PFSK-1 (cell line): ENCODE measurements around the gene ITLN1.

ENCODE experiments used
- FOXP2 ChIP-seq: optimal IDR thresholded peaks from 2 replicates; pipeline ENCODE3; 2011; ENCODE audit warnings: borderline replicate concordance, control low read depth, inconsistent platforms; ENCODE audit not compliant: insufficient read depth; ENCODE audit errors: extremely low read length, extremely low read depth
- POLR2AphosphoS5 ChIP-seq: IDR thresholded peaks from 2 replicates; pipeline ENCODE4 v1.6.1; 2012; ENCODE audit warnings: low read depth, mild to moderate bottlenecking, control low read depth, low read length, moderate library complexity
- SIN3A ChIP-seq: IDR thresholded peaks from 2 replicates; pipeline ENCODE4 v1.6.1; 2012; ENCODE audit warnings: mild to moderate bottlenecking, low read length, moderate library complexity, borderline replicate concordance; ENCODE audit not compliant: insufficient read depth
- TAF1 ChIP-seq: IDR thresholded peaks from 2 replicates; pipeline ENCODE4 v1.6.1; 2012; ENCODE audit warnings: low read length, control low read depth, borderline replicate concordance; ENCODE audit not compliant: insufficient read depth
- TF ChIP-seq, protein P1 (sequence below), 2 experiments: IDR thresholded peaks; 2 replicates each; pipeline versions ENCODE4 v1.6.1 to v1.8.0; 2011 to 2012; ENCODE audit warnings: low read depth in 2 of 2, low read length in 2 of 2, control low read depth in 1 of 2, inconsistent platforms in 1 of 2, mild to moderate bottlenecking in 1 of 2, moderate library complexity in 1 of 2; ENCODE audit not compliant: insufficient read depth in 1 of 2

The ITLN1 gene

GRCh38 chr1:160850541-160850940 lies 34.4 kb downstream of the ITLN1 start:
- TF ChIP-seq SIN3A, result no peak
- TF ChIP-seq TAF1, result no peak
- TF ChIP-seq POLR2AphosphoS5, result no peak
- TF ChIP-seq FOXP2, result no peak
- TF ChIP-seq, protein P1, sequence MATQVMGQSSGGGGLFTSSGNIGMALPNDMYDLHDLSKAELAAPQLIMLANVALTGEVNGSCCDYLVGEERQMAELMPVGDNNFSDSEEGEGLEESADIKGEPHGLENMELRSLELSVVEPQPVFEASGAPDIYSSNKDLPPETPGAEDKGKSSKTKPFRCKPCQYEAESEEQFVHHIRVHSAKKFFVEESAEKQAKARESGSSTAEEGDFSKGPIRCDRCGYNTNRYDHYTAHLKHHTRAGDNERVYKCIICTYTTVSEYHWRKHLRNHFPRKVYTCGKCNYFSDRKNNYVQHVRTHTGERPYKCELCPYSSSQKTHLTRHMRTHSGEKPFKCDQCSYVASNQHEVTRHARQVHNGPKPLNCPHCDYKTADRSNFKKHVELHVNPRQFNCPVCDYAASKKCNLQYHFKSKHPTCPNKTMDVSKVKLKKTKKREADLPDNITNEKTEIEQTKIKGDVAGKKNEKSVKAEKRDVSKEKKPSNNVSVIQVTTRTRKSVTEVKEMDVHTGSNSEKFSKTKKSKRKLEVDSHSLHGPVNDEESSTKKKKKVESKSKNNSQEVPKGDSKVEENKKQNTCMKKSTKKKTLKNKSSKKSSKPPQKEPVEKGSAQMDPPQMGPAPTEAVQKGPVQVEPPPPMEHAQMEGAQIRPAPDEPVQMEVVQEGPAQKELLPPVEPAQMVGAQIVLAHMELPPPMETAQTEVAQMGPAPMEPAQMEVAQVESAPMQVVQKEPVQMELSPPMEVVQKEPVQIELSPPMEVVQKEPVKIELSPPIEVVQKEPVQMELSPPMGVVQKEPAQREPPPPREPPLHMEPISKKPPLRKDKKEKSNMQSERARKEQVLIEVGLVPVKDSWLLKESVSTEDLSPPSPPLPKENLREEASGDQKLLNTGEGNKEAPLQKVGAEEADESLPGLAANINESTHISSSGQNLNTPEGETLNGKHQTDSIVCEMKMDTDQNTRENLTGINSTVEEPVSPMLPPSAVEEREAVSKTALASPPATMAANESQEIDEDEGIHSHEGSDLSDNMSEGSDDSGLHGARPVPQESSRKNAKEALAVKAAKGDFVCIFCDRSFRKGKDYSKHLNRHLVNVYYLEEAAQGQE (IDR thresholded peaks at IDR 0.05; ENCODE audit: insufficient read depth in 1 of 2, low read depth in 2 of 2, low read length in 2 of 2), result no peak

DNA sequence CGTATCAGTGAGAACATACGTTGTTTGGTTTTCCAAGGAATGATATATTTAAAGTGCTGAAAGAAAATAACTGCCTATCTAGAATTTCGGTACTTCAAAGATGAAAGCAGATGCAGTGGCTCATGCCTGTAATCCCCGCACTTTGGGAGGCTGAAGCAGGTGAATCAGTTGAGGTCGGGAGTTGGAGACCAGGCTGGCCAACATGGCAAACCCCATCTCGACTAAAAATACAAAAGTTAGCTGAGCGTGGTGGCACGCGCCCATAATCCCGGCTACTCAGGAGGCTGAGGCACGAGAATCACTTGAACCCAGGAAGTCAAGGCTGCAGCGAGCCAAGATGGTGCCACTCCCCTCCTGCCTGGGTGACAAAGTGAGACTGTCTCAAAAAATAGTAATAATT lies 38.7 kb downstream of the ITLN1 start:
- TF ChIP-seq FOXP2, result no peak
- no peak for TF ChIP-seq SIN3A
- TF ChIP-seq, protein P1 (IDR thresholded peaks at IDR 0.05; ENCODE audit: insufficient read depth in 1 of 2, low read depth in 2 of 2, low read length in 2 of 2), result no peak
- no peak for TF ChIP-seq POLR2AphosphoS5
- TF ChIP-seq TAF1, result no peak

- TF ChIP-seq POLR2AphosphoS5, result no peak
- TF ChIP-seq FOXP2, result no peak
- no peak for TF ChIP-seq TAF1
- TF ChIP-seq SIN3A, result no peak
- TF ChIP-seq, protein P1 (IDR thresholded peaks at IDR 0.05; ENCODE audit: insufficient read depth in 1 of 2, low read depth in 2 of 2, low read length in 2 of 2), result no peak
Measured at GRCh38 chr1:160844447-160845232, 40.3 kb downstream of the ITLN1 start.

DNA sequence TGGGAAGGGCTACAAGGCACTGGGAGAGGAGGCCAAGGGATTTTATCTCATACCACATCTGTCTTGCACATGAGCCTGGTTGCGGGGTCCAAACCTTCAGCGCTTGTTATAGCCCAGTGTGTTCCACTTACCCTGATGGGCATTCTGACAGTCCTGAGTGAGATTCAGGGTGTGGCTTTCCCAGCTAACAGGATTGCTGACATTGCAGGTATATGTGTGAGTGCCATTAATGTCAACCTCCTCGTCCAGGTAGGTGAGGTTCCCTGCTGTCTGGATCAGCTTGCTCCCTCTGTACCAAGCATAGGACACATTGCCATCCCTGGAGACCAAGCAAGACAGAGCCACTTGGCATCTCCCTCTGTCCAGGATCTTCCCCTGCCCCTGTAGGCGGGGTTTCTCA lies 43.9 kb downstream of the ITLN1 start:
- TF ChIP-seq, protein P1 (IDR thresholded peaks at IDR 0.05; ENCODE audit: insufficient read depth in 1 of 2, low read depth in 2 of 2, low read length in 2 of 2), result no peak
- TF ChIP-seq SIN3A, result no peak
- TF ChIP-seq TAF1, result no peak
- no peak for TF ChIP-seq POLR2AphosphoS5
- TF ChIP-seq FOXP2, result no peak

DNA sequence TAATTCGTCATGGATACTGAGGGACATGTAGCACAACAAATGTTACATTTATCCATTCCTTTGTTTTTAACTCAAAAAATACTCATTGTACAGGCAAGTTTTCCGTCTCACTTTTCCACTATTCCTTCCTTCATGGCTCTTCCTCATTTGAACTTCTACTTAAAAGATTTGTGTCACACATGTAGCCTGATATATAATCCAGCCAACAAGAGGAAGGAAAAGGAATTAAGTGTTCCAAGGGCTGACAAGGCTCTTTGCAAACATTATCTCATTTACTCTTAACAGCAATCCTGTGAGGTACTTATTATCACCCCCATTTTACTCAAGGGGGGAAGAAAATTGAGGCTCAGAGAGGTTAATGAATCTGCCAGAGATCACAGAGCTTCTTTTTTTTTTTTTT lies 45.2 kb downstream of the ITLN1 start:
- TF ChIP-seq POLR2AphosphoS5 (no peak), SIN3A (no peak), FOXP2 (no peak)
- TF ChIP-seq, protein P1 (IDR thresholded peaks at IDR 0.05; ENCODE audit: insufficient read depth in 1 of 2, low read depth in 2 of 2, low read length in 2 of 2), result no peak
